CD4-positive, alpha-beta T cell (primary cell): ENCODE measurements around the gene SPRR4. TPM values are rescaled to one million over a fixed set of nuclear protein-coding genes. Genes with fewer than 3 reads are reported as not detected.

Experiments
- ATAC-seq: fragments of 200-7000 bp; cut with Tn5 transposase; one replicate; pipeline ENCODE4 v1.10.0; 2022; ENCODE audit warnings: mild to moderate bottlenecking; ENCODE audit not compliant: poor library complexity
- CTCF ChIA-PET: fragments of 350-600 bp; sonication (Branson Sonifier 250); formaldehyde crosslinking; loops from one replicate; lab custom pipeline; 2021; ENCODE audit warnings: antibody characterized with exemption, inconsistent platforms; lab: Charles Lee
- POLR2A ChIA-PET: fragments of 350-600 bp; sonication (Branson Sonifier 250); formaldehyde crosslinking; loops from one replicate; lab custom pipeline; 2021; ENCODE audit warnings: antibody characterized with exemption, inconsistent platforms; lab: Charles Lee
- DNase-seq, 14 experiments: peaks; one replicate each; pipeline ENCODE4 v3.0.0-alpha.2; 2013 to 2020; ENCODE audit warnings: mixed read lengths in 2 of 14
- H3K27ac ChIP-seq, 2 donors: one replicate each; pipeline versions ENCODE4 v1.5.1 to v1.7.0; 2013; ENCODE audit warnings: low read length in 2 of 2, low read depth in 1 of 2, mild to moderate bottlenecking in 1 of 2
- H3K27me3 ChIP-seq, 2 experiments: 1 replicate in 1 of 2; 2 replicates in 1 of 2; pipeline versions ENCODE4 v1.6.1 to v1.7.0; 2013; ENCODE audit warnings: low read length in 2 of 2, control low read depth in 1 of 2, mild to moderate bottlenecking in 1 of 2, moderate library complexity in 1 of 2; ENCODE audit not compliant: insufficient read depth in 2 of 2, control insufficient read depth in 1 of 2
- H3K36me3 ChIP-seq: one replicate; pipeline ENCODE4 v1.6.1; 2013; ENCODE audit warnings: low read length, control low read depth; ENCODE audit not compliant: insufficient read depth
- H3K4me1 ChIP-seq: one replicate; pipeline ENCODE4 v1.6.1; 2013; ENCODE audit warnings: low read length, control low read depth; ENCODE audit not compliant: insufficient read depth
- H3K4me3 ChIP-seq: one replicate; pipeline ENCODE4 v1.5.1; 2013; ENCODE audit warnings: mild to moderate bottlenecking, low read length, moderate library complexity
- H3K9me3 ChIP-seq, 2 experiments: 1 replicate in 1 of 2; 2 replicates in 1 of 2; pipeline versions ENCODE4 v1.6.1 to v1.7.0; 2013; ENCODE audit warnings: low read length in 2 of 2, mild to moderate bottlenecking in 2 of 2, control low read depth in 1 of 2, moderate library complexity in 1 of 2; ENCODE audit not compliant: control insufficient read depth in 1 of 2, insufficient read depth in 1 of 2
- H3K27ac Mint-ChIP-seq: one replicate; pipeline ENCODE4 v1.8.0; 2020; ENCODE audit warnings: mixed read lengths
- H3K27me3 Mint-ChIP-seq: one replicate; pipeline ENCODE4 v1.8.0; 2021; ENCODE audit warnings: mixed read lengths
- H3K36me3 Mint-ChIP-seq: one replicate; pipeline ENCODE4 v1.8.0; 2021; ENCODE audit warnings: low read depth, mixed read lengths
- H3K4me1 Mint-ChIP-seq: one replicate; pipeline ENCODE4 v1.8.0; 2021; ENCODE audit warnings: low read depth, mixed read lengths
- H3K4me3 Mint-ChIP-seq: one replicate; pipeline ENCODE4 v1.8.0; 2020; ENCODE audit warnings: mild to moderate bottlenecking, mixed read lengths
- H3K9me3 Mint-ChIP-seq: one replicate; pipeline ENCODE4 v1.8.0; 2020; ENCODE audit warnings: mixed read lengths
- CTCF ChIP-seq: fragments of 200-600 bp; IDR thresholded peaks from one replicate; pipeline ENCODE4 v1.8.0; 2022; ENCODE audit warnings: antibody characterized with exemption, mild to moderate bottlenecking
- intact Hi-C, 2 experiments: fragments of 100-400 bp; cut with DNase I in 1 of 2; cut with micrococcal nuclease in 1 of 2; formaldehyde crosslinking; loops; one replicate each; pipeline versions ENCODE4 v1.15.1 to v1.9.0; 2023 to 2025; cut with DNase I, micrococcal nuclease
- total RNA-seq, 174 experiments: library from RNA in 2 of 174; stranded (reverse) in 2 of 174; gene quantifications; one replicate each; pipeline ENCODE4 v1.2.3 and lab custom pipeline; 2021 to 2026

Gene SPRR4
- total RNA-seq, 2 experiments from 2014 or later, result not detected

GRCh38 chr1:152969036-152969435 lies 1.4 kb upstream of the SPRR4 start:
- intact Hi-C loops, result no loop called here
- Histone ChIP-seq H3K36me3 (no peaks in the 10 kb centered on the region), H3K4me1 (no peaks in the 10 kb centered on the region), H3K4me3 (no peak overlapping the region), H3K27ac (no peak overlapping the region), H3K9me3 (no peaks in the 10 kb centered on the region), H3K27me3 (peaks cover under 1 to 12% of the 10 kb centered on the region in 2 experiments)
- Mint-ChIP-seq H3K9me3 (no peaks in the 10 kb centered on the region), H3K36me3 (no peaks in the 10 kb centered on the region), H3K27ac (no peak overlapping the region), H3K27me3 (peaks cover 52% of the 10 kb centered on the region), H3K4me1 (no peaks in the 10 kb centered on the region), H3K4me3 (no peak overlapping the region)
- ChIA-PET CTCF (no interaction called here), POLR2A (no interaction called here)
- TF ChIP-seq CTCF, result no peak
- no peak for ATAC-seq
- no peak for DNase-seq

- Histone ChIP-seq H3K4me3 (no peak overlapping the region), H3K9me3 (no peaks in the 10 kb centered on the region), H3K36me3 (no peaks in the 10 kb centered on the region), H3K27me3 (peaks cover 5 to 6% of the 10 kb centered on the region in 2 experiments), H3K27ac (no peak overlapping the region), H3K4me1 (no peaks in the 10 kb centered on the region)
- H3K36me3 Mint-ChIP-seq, result no peaks in the 10 kb centered on the region
- TF ChIP-seq CTCF, result no peak
- H3K4me3 Mint-ChIP-seq, result no peak overlapping the region
- CTCF ChIA-PET, result no interaction called here
- H3K27me3 Mint-ChIP-seq, result peaks cover 44% of the 10 kb centered on the region
- no peak overlapping the region for H3K27ac Mint-ChIP-seq
- DNase-seq (no peak), ATAC-seq (no peak)
- H3K4me1 Mint-ChIP-seq, result no peaks in the 10 kb centered on the region
- no peaks in the 10 kb centered on the region for H3K9me3 Mint-ChIP-seq
- POLR2A ChIA-PET, result no interaction called here
- intact Hi-C loops, result no loop called here
Measured at GRCh38 chr1:152972196-152972886, 1.9 kb downstream of the SPRR4 start.

- H3K27ac ChIP-seq, result no peak overlapping the region
- no peaks in the 10 kb centered on the region for H3K9me3 Mint-ChIP-seq
- H3K4me1 ChIP-seq, result no peaks in the 10 kb centered on the region
- H3K27me3 ChIP-seq, result peaks cover 5 to 6% of the 10 kb centered on the region in 2 experiments
- ATAC-seq (no peak), DNase-seq (no peak)
- no peaks in the 10 kb centered on the region for H3K36me3 ChIP-seq
- H3K36me3 Mint-ChIP-seq, result no peaks in the 10 kb centered on the region
- intact Hi-C loops, result no loop called here
- no peak for TF ChIP-seq CTCF
- H3K27me3 Mint-ChIP-seq, result peaks cover 70% of the 10 kb centered on the region
- H3K27ac Mint-ChIP-seq, result no peak overlapping the region
- peaks cover 0 to 3% of the 10 kb centered on the region in 2 experiments for H3K9me3 ChIP-seq
- no peaks in the 10 kb centered on the region for H3K4me1 Mint-ChIP-seq
- ChIA-PET POLR2A (no interaction called here), CTCF (no interaction called here)
- H3K4me3 ChIP-seq, result no peak overlapping the region
- no peak overlapping the region for H3K4me3 Mint-ChIP-seq
Measured at GRCh38 chr1:152976688-152977087, 6.2 kb downstream of the SPRR4 start.
